HEK293 (cell line): Measurements from ENCODE around the gene CNGA4.

Experiments used
- CTCF ChIA-PET: fragments of 350-600 bp; formaldehyde crosslinking; extraction: SDS; loops from one replicate; lab custom pipeline; 2021; ENCODE audit warnings: antibody characterized with exemption; lab: Yijun Ruan, JAX
- POLR2A ChIA-PET: fragments of 300-600 bp; formaldehyde crosslinking; extraction: SDS; loops from one replicate; lab custom pipeline; 2020; ENCODE audit warnings: antibody characterized with exemption, inconsistent platforms; lab: Yijun Ruan, JAX
- H3K27ac ChIP-seq: fragments of 200-500 bp; sonication (Bioruptor generic); 2 replicates; pipeline ENCODE4 v1.5.1; 2014; ENCODE audit warnings: low read depth, low read length, control low read depth, inconsistent platforms; ENCODE audit errors: extremely low read depth
- H3K36me3 ChIP-seq, 2 experiments: fragments of 200-500 bp in 1 of 2; sonication (Bioruptor generic) in 1 of 2; 1 replicate in 1 of 2; 2 replicates in 1 of 2; pipeline ENCODE4 v1.5.1; 2014 to 2017; ENCODE audit warnings: inconsistent platforms in 2 of 2, low read length in 2 of 2; ENCODE audit not compliant: control insufficient read depth in 2 of 2, insufficient read depth in 1 of 2
- H3K4me1 ChIP-seq: fragments of 200-500 bp; sonication (Bioruptor generic); 2 replicates; pipeline ENCODE4 v1.5.1; 2014; ENCODE audit warnings: mild to moderate bottlenecking, low read length, inconsistent platforms; ENCODE audit not compliant: control insufficient read depth, insufficient read depth
- H3K4me3 ChIP-seq: 2 replicates; pipeline ENCODE4 v1.5.1; 2011; ENCODE audit warnings: low read depth, mild to moderate bottlenecking, control low read depth, low read length, moderate library complexity
- H3K9me3 ChIP-seq: fragments of 200-500 bp; sonication (Bioruptor generic); 2 replicates; pipeline ENCODE4 v1.5.1; 2014; ENCODE audit warnings: low read depth, low read length, inconsistent platforms; ENCODE audit not compliant: control insufficient read depth, insufficient read depth
- FEZF1 ChIP-seq: fragments of 450-650 bp; formaldehyde crosslinking; IDR thresholded peaks from 2 replicates; pipeline ENCODE4 v1.5.1; 2016; ENCODE audit warnings: missing biosample characterization, missing genetic modification characterization
- HIC1 ChIP-seq: fragments of 450-650 bp; formaldehyde crosslinking; IDR thresholded peaks from 2 replicates; pipeline ENCODE4 v1.5.1; 2016; ENCODE audit warnings: missing biosample characterization, missing genetic modification characterization
- HOXA7 ChIP-seq: sonication (generic); formaldehyde crosslinking; IDR thresholded peaks from 2 replicates; pipeline ENCODE4 v1.8.1; 2022; ENCODE audit warnings: missing genetic modification reagents, borderline replicate concordance
- IKZF3 ChIP-seq: fragments of 450-650 bp; IDR thresholded peaks from 2 replicates; pipeline ENCODE4 v1.5.0; 2018; ENCODE audit warnings: missing biosample characterization, mild to moderate bottlenecking, missing genetic modification characterization, moderate library complexity
- REST ChIP-seq: fragments of 450-650 bp; formaldehyde crosslinking; IDR thresholded peaks from 2 replicates; pipeline ENCODE4 v1.5.1; 2016; ENCODE audit warnings: missing biosample characterization, missing genetic modification characterization
- SETDB1 ChIP-seq: IDR thresholded peaks from one replicate; pipeline ENCODE4 v1.6.1; 2017; ENCODE audit warnings: mild to moderate bottlenecking, low read length, moderate library complexity, mixed read lengths; ENCODE audit not compliant: insufficient read length
- ZBTB11 ChIP-seq: fragments of 450-650 bp; formaldehyde crosslinking; conservative IDR thresholded peaks from 2 replicates; pipeline ENCODE4 v1.5.1; 2016; ENCODE audit warnings: low read depth, missing biosample characterization, missing genetic modification characterization
- ZFP3 ChIP-seq: fragments of 450-650 bp; formaldehyde crosslinking; IDR thresholded peaks from 2 replicates; pipeline ENCODE4 v1.5.1; 2016; ENCODE audit warnings: low read depth, missing biosample characterization, missing genetic modification characterization
- ZNF146 ChIP-seq: fragments of 450-650 bp; formaldehyde crosslinking; IDR thresholded peaks from 2 replicates; pipeline ENCODE4 v1.5.1; 2016; ENCODE audit warnings: missing biosample characterization, missing genetic modification characterization
- ZNF366 ChIP-seq: fragments of 450-650 bp; formaldehyde crosslinking; conservative IDR thresholded peaks from 2 replicates; pipeline ENCODE4 v1.5.1; 2016; ENCODE audit warnings: missing biosample characterization, missing genetic modification characterization
- ZNF37A ChIP-seq: fragments of 450-650 bp; IDR thresholded peaks from 2 replicates; pipeline ENCODE4 v1.5.1; 2018; ENCODE audit warnings: missing biosample characterization, missing genetic modification characterization
- ZNF639 ChIP-seq: fragments of 450-650 bp; formaldehyde crosslinking; IDR thresholded peaks from 2 replicates; pipeline ENCODE4 v1.5.1; 2016; ENCODE audit warnings: missing biosample characterization, missing genetic modification characterization
- ZNF645 ChIP-seq: fragments of 450-650 bp; formaldehyde crosslinking; IDR thresholded peaks from 2 replicates; pipeline ENCODE4; 2016; ENCODE audit warnings: missing biosample characterization, missing genetic modification characterization
- ZNF664 ChIP-seq: fragments of 450-650 bp; formaldehyde crosslinking; IDR thresholded peaks from 2 replicates; pipeline ENCODE4 v1.5.1; 2016; ENCODE audit warnings: missing biosample characterization, missing genetic modification characterization
- ZNF670 ChIP-seq: fragments of 450-650 bp; formaldehyde crosslinking; IDR thresholded peaks from 2 replicates; pipeline ENCODE4 v1.5.1; 2016; ENCODE audit warnings: missing biosample characterization, missing genetic modification characterization, low read depth
- ZNF677 ChIP-seq: fragments of 450-650 bp; IDR thresholded peaks from 2 replicates; pipeline ENCODE4 v1.5.0; 2018; ENCODE audit warnings: missing biosample characterization, mild to moderate bottlenecking, missing genetic modification characterization, moderate library complexity
- ZNF776 ChIP-seq: fragments of 450-650 bp; formaldehyde crosslinking; IDR thresholded peaks from 2 replicates; pipeline ENCODE4 v1.5.0; 2017; ENCODE audit warnings: missing biosample characterization, missing genetic modification characterization, borderline replicate concordance
- ZNF791 ChIP-seq: fragments of 450-650 bp; formaldehyde crosslinking; IDR thresholded peaks from 2 replicates; pipeline ENCODE4 v1.5.1; 2016; ENCODE audit warnings: missing biosample characterization, missing genetic modification characterization
- ZSCAN4 ChIP-seq: fragments of 450-650 bp; formaldehyde crosslinking; IDR thresholded peaks from 2 replicates; pipeline ENCODE4 v1.5.1; 2017; ENCODE audit warnings: missing biosample characterization, missing genetic modification characterization

The CNGA4 gene

GRCh38 chr11:6206456-6207180 is 32.3 kb upstream of the CNGA4 start (continued):
- TF ChIP-seq ZNF645 (no peak), ZFP3 (no peak), ZNF639 (tag by site-specific recombination) (no peak), ZSCAN4 (tag by site-specific recombination) (no peak), ZNF776 (tag by site-specific recombination) (no peak)

- TF ChIP-seq ZNF677 (tag by site-specific recombination) (no peak), FEZF1 (tag by site-specific recombination) (no peak)
- no peaks in the 10 kb centered on the region for H3K4me1 ChIP-seq
- CTCF ChIA-PET, result no interaction called here
- H3K9me3 ChIP-seq, result no peaks in the 10 kb centered on the region
- no peak overlapping the region for H3K27ac ChIP-seq
- POLR2A ChIA-PET, result no interaction called here
- no peak overlapping the region for H3K4me3 ChIP-seq
- peaks cover 0 to 91% of the 10 kb centered on the region in 2 experiments; a peak in 1 of 3 replicates for H3K36me3 ChIP-seq
Observed at GRCh38 chr11:6209801-6210200, 29.1 kb upstream of the CNGA4 start.

GRCh38 chr11:6210274-6210955 is 28.5 kb upstream of the CNGA4 start:
- Histone ChIP-seq H3K9me3 (no peaks in the 10 kb centered on the region), H3K27ac (no peak overlapping the region), H3K4me1 (no peaks in the 10 kb centered on the region), H3K36me3 (peaks cover 0 to 91% of the 10 kb centered on the region in 2 experiments; a peak in 1 of 3 replicates), H3K4me3 (no peak overlapping the region)
- ChIA-PET CTCF (no interaction called here), POLR2A (no interaction called here)
- TF ChIP-seq REST (tag by site-specific recombination) (no peak), HIC1 (tag by site-specific recombination) (no peak), HOXA7 (no peak), ZNF366 (tag by site-specific recombination) (no peak), ZNF670 (no peak), ZBTB11 (tag by site-specific recombination) (no peak), ZNF791 (tag by site-specific recombination) (no peak), ZNF146 (tag by site-specific recombination) (no peak), SETDB1 (no peak), IKZF3 (tag by site-specific recombination) (no peak), ZNF37A (no peak), ZNF664 (tag by site-specific recombination) (no peak)
